Measurements from ENCODE around the gene LAMTOR1.
A peak's percentile ranks its signal among the peaks of the same experiment; 100 is the strongest.
"Not testable (repeated sequence)": the region's sequence is repeated elsewhere in the genome, so short reads cannot be mapped to it uniquely, and the experiment has no call there.

Gene LAMTOR1

DNA sequence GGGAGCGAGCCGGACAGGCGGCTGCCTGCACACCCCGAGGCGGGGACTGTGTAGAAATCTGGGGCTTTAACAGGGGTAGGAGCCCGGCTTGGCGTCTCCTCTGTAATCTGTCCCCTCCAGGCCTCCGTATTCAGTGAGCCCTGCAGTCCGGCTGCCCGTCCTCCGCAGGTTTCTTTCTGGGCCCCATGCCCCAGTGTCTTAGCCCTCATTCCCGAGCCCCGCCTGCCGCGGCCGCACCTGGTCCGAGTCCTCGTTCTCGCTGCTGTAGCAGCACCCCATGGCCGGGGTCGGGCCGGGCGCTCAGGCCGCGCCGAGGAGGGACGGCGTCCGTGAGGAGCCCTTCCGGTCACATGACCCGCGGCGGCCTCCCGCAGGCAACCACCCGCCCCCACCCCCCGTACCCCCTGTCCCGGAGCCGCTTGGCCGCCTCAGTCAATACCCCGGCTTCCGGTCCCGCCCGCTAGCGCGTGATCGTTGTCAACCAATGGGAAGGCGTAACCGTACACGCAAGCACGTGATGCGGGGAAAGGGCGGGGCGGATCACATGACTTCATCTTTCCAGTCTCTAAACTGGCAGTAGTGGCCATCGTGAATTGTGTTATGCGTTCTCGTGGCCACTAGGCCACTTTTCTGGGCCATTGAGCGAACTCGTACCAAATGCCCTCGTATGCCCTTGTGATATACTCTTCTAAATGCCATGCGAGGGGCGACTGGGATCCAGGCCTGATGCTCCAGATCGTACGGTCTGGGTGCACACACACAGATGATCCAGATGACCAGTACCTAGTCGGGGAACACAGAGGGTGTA lies at the start of gene LAMTOR1:
Gene LAMTOR1 (minus strand): TSS at position 352 of the 808 bp plus-strand sequence. CDS start 73 bp downstream, at position 279.
- TF ChIP-seq, protein P1, sequence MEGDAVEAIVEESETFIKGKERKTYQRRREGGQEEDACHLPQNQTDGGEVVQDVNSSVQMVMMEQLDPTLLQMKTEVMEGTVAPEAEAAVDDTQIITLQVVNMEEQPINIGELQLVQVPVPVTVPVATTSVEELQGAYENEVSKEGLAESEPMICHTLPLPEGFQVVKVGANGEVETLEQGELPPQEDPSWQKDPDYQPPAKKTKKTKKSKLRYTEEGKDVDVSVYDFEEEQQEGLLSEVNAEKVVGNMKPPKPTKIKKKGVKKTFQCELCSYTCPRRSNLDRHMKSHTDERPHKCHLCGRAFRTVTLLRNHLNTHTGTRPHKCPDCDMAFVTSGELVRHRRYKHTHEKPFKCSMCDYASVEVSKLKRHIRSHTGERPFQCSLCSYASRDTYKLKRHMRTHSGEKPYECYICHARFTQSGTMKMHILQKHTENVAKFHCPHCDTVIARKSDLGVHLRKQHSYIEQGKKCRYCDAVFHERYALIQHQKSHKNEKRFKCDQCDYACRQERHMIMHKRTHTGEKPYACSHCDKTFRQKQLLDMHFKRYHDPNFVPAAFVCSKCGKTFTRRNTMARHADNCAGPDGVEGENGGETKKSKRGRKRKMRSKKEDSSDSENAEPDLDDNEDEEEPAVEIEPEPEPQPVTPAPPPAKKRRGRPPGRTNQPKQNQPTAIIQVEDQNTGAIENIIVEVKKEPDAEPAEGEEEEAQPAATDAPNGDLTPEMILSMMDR (IDR thresholded peaks at IDR 0.05; ENCODE audit: insufficient read depth, low read length, poor library complexity, severe bottlenecking), result peak; percentile 14
- DNase-seq (ENCODE audit: extremely low read depth, insufficient read length), result peak; percentile 97
- H3K4me3 ChIP-seq (replicated peaks; ENCODE audit: low read depth, low read length), result peak within 1 kb of the TSS; percentile 81
- peaks cover 15% of the 10 kb centered on the region for H3K36me3 ChIP-seq (ENCODE audit: control insufficient read depth, insufficient read depth, low read length)
- no peaks in the 10 kb centered on the region for H3K27me3 ChIP-seq (replicated peaks; ENCODE audit: control insufficient read depth, insufficient read depth, low read length)

DNA sequence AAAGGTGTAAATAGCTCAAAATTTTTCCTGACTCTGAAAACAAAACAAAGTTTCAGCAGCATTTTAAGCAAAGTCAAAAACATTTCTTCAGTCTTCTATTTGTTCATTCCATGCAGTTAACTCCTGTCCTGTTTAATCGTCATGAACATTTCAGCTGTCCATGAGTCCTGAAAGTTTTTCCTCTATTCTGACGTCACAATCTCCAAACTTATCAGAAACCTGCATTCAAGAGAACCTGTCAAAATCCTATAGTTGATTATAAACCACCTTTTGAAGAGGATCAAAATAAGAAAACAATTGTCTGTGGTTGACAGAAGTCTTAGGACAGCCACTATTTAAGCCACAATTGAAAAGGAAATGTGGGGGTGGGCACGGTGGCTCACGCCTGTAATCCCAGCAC lies 47.8 kb upstream of the LAMTOR1 start:
- no peaks in the 10 kb centered on the region for H3K36me3 ChIP-seq (ENCODE audit: control insufficient read depth, insufficient read depth, low read length)
- no peaks in the 10 kb centered on the region for H3K27me3 ChIP-seq (replicated peaks; ENCODE audit: control insufficient read depth, insufficient read depth, low read length)
- no peak for DNase-seq (ENCODE audit: extremely low read depth, insufficient read length)
- no peak overlapping the region for H3K4me3 ChIP-seq (replicated peaks; ENCODE audit: low read depth, low read length)
- TF ChIP-seq, protein P1 (IDR thresholded peaks at IDR 0.05; ENCODE audit: insufficient read depth, low read length, poor library complexity, severe bottlenecking), result no peak

DNA sequence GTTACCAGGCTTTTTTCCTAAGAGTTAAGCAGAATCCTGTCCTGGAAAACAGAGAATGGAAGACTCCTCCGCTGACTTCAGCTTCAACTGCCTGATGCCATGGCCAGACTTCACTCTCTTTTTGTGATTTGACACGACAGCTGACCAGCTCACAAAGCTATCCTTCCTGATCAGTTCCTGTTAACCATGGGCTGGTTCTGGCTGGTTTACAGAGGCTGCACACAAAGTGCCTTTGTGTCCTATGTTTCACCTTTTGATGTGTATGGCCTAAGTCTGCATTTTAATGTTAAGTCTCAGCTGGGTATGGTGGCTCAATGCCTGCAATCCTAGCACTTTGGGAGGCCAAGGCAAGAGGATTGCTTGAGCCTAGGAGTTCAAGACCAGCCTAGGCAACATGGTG lies 43.5 kb upstream of the LAMTOR1 start:
- H3K36me3 ChIP-seq (ENCODE audit: control insufficient read depth, insufficient read depth, low read length), result no peaks in the 10 kb centered on the region
- no peak overlapping the region for H3K4me3 ChIP-seq (replicated peaks; ENCODE audit: low read depth, low read length)
- no peak for DNase-seq (ENCODE audit: extremely low read depth, insufficient read length)
- H3K27me3 ChIP-seq (replicated peaks; ENCODE audit: control insufficient read depth, insufficient read depth, low read length), result no peaks in the 10 kb centered on the region
- TF ChIP-seq, protein P1 (IDR thresholded peaks at IDR 0.05; ENCODE audit: insufficient read depth, low read length, poor library complexity, severe bottlenecking), result no peak

DNA sequence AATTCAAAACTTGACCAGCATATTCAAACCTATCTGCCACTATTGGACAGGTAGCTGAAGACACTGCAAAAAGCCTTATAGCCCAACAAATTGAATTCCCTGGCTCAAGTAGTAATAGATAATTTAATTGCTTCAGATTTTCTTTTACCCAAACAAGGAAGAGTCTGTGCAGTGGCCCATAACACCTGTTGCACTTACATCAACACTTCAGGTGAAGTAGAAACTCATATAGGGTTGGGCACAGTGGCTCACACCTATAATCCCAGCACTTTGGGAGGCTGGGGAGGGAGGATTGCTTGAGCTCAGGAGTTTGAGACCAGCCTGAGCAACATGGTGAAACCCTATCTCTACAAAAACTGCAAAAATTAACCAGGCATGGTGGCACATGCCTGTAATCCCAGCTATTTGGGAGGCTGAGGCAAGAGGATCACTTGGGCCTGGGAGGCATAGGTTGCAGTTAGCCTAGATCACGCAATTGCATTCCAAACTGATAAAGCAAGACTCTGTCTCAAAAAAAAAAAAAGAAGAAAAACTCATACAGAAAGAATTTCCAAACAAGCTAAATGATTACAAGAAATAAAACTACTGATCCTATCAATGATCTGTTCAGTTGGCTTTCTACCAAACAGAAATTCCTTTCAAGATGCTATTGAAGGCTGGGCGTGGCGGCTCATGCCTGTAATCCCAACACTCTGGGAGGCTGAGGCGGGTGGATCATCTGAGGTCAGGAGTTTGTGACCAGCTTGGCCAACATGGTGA lies 41.9 kb upstream of the LAMTOR1 start:
- TF ChIP-seq, protein P1 (IDR thresholded peaks at IDR 0.05; ENCODE audit: insufficient read depth, low read length, poor library complexity, severe bottlenecking), result no peak
- Histone ChIP-seq H3K27me3 (replicated peaks; ENCODE audit: control insufficient read depth, insufficient read depth, low read length) (no peaks in the 10 kb centered on the region), H3K36me3 (ENCODE audit: control insufficient read depth, insufficient read depth, low read length) (no peaks in the 10 kb centered on the region), H3K4me3 (replicated peaks; ENCODE audit: low read depth, low read length) (no peak overlapping the region)
- DNase-seq (ENCODE audit: extremely low read depth, insufficient read length), result no peak

GRCh38 chr11:72142543-72142942 lies 39.4 kb upstream of the LAMTOR1 start:
- H3K36me3 ChIP-seq (ENCODE audit: control insufficient read depth, insufficient read depth, low read length); H3K4me3 ChIP-seq (replicated peaks; ENCODE audit: low read depth, low read length); H3K27me3 ChIP-seq (replicated peaks; ENCODE audit: control insufficient read depth, insufficient read depth, low read length); DNase-seq (ENCODE audit: extremely low read depth, insufficient read length): not testable (repeated sequence)

GRCh38 chr11:72142086-72142485 lies 39.0 kb upstream of the LAMTOR1 start:
- not testable (repeated sequence) for H3K36me3 ChIP-seq (ENCODE audit: control insufficient read depth, insufficient read depth, low read length); H3K27me3 ChIP-seq (replicated peaks; ENCODE audit: control insufficient read depth, insufficient read depth, low read length); H3K4me3 ChIP-seq (replicated peaks; ENCODE audit: low read depth, low read length); DNase-seq (ENCODE audit: extremely low read depth, insufficient read length)
